GM18907 (cell line): Measurements from ENCODE around the gene MAPK6.

Source experiments
- ATAC-seq: cut with Tn5 transposase; IDR thresholded peaks from one replicate; pipeline ENCODE4 v1.9.1; 2021; ENCODE audit warnings: mild to moderate bottlenecking, moderate library complexity; ENCODE audit not compliant: unreplicated experiment

Gene MAPK6

GRCh38 chr15:52102463-52102862 lies 83.4 kb downstream of the MAPK6 start:
- no peak for ATAC-seq

DNA sequence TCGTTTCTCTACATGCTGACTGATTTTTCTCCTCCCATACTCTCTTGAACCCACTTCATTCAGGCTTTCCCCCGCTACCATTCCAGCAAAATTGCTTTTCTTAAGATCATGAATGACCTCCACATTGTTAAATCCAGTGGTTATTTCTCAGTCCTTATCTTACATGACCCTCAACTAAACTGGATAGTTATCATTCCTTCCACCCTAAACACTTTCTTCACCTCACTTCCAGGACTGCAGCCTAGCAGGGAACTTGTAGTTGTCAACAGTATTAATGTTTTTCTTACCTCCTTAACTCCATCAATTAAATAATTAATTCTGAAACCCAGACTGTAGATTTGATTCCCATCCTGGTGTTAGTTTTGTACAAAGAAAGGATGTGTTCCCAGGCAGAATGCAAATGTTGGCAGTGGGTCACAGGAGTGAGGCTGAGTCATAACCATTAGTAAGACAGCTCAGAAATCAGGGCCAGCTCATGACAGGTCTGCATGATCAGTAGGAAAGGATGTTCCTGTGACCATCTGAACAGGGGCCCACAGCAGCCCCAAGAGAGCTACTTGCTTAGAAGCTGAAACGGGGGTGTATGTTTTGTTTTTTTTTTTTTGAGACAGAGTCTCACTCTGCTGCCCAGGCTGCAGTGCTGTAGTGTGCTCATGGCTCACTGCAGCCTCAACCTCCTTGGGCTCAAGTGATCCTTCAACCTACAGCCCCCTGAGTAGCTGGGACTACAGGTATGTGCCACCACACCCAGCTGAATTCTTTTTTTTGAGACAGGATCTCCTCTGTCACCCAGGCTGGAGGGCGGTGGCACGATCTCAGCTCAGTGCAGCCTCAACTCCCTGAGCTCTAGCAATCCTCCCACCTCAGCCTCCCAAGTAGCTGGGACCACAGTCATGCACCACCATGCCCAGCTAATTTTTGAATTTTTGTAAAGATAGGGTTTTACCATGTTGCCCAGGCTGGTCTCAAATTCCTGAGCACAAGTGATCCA lies 84.5 kb downstream of the MAPK6 start:
- peak; percentile 68 for ATAC-seq

DNA sequence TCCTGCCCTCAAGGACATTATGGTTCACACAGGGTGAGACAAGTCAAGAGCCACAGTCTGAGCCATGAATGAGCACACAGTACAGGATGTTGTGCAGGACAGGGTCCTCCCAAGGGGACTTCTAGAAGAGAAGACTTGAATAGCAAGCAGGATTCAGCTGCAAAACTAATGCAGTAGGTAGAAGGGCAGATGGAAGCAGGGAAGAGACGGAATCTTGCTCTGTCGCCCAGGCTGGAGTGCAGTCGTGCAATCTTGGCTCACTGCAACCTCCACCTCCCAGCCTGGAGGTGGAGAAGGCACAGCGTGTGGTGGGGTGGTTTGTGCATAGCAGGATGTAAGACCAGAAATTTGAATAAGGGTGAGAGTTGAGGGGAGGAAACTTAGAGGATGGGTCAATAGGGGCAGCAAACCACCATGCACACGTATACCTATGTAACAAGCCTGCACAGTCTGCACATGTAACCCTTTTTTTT lies 85.5 kb downstream of the MAPK6 start:
- ATAC-seq = peak; percentile 36

GRCh38 chr15:52105846-52106245 lies 86.8 kb downstream of the MAPK6 start:
- no peak for ATAC-seq

DNA sequence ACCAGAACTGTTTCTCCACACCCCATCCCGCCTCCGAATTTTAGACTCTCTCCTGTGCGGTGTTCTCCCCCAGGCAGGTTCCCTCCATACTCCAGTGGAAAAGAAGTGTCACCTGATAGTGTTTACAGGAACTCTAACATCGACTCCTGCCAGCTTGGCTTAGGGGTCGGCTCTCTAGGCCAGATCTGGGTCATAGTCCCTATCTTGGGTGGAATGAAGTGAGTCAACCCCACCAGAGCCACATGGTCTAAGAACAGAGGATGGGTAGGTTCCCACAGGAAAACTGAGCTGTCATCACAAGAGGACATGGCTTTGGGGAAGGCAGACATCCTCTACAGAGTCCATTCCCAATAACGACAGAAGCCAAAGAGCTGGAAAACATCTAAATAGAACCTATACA lies 87.6 kb downstream of the MAPK6 start:
- ATAC-seq = no peak

DNA sequence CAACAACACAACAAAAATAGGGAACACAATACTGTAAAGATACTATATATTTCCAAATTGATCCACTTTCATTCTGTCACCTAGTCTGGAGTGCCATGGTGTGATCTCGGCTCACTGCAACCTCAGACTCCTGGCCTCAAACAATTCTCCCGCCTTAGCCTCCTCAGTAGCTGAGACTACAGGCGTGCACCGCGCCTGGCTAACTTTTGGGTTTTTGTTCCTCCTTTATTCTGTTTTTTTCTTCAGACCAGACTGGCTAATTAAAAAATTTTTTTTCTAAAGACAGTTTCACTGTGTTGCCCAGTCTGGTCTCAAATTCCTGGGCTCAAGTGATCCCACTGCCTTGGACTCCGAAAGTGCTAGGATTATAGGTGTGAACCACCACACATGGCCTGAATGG lies 88.2 kb downstream of the MAPK6 start:
- ATAC-seq = no peak

DNA sequence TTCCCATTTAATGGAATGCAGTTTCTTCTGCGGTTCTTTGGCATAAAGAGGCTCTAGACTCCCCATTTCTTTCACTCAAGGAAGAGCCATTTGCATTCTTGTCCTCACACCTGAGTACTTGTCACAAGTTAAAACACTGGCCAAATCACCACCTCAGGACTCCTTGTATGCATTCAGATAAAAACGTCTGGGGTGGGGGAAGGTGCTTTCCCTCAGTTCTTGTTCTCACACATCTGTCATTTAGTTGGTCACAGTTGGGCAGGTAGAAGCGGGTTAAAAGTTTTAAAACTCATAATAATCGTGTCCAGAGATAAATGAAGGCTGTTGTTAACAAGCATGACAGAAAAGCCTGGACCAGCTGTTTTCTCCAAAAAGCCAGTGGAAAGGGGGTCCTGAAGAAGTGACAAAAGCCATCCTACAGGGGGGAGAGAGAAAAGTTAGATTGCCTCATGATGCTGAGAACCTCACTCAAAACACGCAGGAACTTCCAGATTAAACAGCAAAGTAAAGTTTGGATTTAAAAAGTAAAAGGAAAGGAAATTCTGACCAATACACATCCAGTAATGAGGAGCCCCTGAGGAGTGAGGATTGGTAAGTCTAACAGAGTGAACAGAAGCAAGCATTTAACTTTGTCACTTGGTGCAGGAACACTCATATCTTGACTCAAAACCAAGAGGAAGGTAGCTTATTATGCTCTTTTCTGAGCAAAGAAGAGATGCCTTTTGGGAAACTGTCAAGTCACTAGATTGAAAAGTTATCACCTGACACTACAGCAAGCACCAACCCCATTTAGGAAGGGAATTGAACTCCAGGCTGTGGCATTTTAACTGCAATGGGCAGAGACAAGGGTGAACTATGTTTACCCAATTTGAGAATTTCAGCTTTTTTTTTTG lies 90.8 kb downstream of the MAPK6 start:
- ATAC-seq = peak; percentile 69

DNA sequence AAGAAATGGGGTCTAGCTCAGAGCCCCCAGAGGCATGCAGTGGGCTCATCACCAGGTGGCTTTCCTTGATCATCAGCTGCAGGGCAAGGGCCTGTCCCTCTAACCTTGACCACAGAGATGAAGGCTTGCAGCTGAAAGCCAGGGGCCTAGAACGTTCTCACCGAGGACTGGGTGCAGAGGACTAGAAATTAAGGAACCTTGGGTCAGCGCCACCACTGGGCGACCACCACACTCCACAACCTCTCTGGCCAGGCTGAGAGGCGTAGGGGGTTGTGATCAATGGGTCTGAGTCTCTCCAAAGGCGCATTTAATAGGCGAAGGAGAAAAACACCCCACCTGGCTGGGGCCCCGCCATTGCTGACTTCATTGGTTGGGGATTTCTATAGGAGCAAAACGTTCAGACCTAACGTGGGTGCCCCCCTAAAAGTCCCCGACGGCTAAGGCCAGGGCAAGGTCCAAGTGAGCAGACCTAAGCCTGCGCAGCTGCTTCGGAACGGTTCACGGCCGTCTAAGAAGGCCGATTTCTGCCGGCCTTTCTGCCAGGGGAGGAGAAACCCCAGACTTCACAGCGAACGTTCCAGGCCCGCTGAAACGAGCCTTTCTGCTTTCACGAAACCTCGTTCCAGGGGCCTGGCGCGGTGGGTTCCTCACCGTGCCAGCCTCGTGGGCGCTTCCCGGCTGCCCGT lies 92.6 kb downstream of the MAPK6 start:
- ATAC-seq = no peak

DNA sequence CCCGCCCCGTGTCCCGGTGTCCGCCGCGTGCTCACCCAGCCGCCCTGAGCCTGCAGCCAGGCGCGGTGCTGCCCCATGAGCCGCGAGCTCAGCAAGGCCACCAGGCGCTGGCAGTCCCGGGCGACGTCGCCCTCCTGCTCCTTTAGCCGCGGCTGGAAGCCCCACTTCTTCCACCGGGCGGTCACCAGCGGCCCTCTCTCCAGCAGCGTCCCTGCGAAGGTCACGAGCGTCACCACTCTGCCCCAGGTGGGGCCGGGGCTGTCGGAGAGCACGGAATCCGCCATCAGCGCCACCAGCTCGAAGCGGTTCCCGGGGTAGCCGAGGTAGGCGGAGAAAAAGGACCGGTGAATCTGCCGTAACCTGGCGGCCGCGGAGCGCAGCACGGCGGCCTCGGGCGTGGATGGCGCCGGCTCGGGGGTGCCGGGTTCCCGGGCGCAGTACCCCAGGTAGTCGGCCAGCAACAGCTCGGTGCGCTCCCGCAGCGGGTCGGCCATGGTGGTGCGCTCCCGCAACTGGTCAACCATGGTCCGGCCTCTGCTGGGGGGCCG lies 93.3 kb downstream of the MAPK6 start:
- ATAC-seq = peak; percentile 27

DNA sequence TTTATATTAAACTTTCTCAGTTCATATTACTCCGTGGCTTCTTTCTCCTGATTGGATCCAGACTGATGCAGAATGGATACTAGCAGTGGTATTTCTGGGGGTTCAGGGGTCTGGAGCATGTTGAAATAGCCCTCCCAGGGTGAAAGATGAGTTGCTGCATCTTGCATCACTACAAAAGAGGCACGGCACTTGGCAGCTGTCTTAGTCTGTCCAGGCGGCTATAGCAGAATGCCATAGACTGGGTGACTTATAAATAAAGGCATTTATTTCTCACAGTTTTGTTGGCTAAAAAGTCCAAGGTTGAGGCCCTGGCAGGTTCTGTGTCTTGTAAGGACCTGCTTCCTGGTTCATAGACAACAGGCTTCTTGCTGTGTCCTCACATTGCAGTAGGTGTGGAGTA lies 94.2 kb downstream of the MAPK6 start:
- no peak for ATAC-seq

GRCh38 chr15:52113708-52114107 lies 94.7 kb downstream of the MAPK6 start:
- ATAC-seq = no peak

GRCh38 chr15:52114261-52115055 lies 95.4 kb downstream of the MAPK6 start:
- no peak for ATAC-seq

GRCh38 chr15:52115598-52116427 lies 96.8 kb downstream of the MAPK6 start:
- peak; percentile 35 for ATAC-seq
